ENCODE measurements around the gene TM4SF1. TPM values are rescaled to one million over a fixed set of nuclear protein-coding genes. Genes with fewer than 3 reads are reported as not detected.

TM4SF1 gene
- total RNA-seq = not detected

DNA sequence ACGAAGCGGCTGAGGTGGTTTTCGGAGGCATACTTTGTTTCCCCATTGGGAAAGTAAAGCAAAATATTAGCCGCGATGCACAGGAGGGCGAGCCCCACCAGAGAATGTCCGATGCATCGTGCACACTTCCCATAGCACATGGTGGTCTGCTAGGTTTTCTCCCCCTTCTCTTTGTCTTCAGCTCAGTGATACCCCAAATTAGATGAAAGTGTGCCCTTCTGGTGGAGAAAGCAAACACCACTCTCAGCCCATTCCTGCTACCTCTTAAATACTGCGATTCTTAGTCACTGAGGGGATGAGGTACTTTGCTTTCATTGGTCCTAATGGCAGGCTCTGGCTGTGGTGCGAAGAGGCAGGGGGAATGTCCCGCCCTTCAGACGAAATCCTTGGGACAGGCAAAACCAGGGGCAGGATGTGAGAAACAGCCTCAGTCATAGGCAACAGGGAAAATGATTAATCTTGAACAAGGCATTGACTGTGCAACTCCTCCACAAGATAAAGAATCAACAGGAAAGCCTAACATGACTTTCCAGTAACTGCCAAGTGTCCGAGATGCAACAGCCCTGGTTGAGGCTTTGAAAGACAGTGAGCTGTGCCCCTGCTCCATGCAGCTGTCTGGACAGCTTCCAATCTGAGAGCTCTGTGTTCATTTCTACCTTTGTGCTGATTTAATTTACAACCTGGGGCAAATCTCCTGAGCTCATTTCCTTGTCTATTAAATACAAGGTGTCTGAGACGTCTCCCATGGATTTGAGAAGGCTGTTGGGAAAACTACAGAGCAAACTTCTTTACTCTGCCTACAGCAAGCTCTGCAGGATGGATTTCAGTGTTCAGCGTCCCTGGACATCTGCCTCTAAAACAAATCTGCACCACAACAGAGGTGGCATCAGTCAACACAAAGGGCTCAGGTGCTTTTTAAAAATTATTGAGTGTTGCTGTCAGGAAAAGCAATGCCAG, at the start of gene TM4SF1:
Gene TM4SF1, minus strand, starts transcription at position 242 of the 957 bp plus-strand sequence. Its CDS starts 102 bp downstream, at position 140.
- POLR2A ChIA-PET = no interaction called here
- H3K27me3 Mint-ChIP-seq = peaks cover 18% of the 10 kb centered on the region
- H3K36me3 Mint-ChIP-seq = peaks cover 1% of the 10 kb centered on the region
- H3K4me3 Mint-ChIP-seq = no peak within 1 kb of the TSS
- H3K4me1 Mint-ChIP-seq = no peaks in the 10 kb centered on the region
- H3K9me3 Mint-ChIP-seq = no peaks in the 10 kb centered on the region
- DNase-seq (no peak), ATAC-seq (ENCODE audit: low read depth) (no peak)
- H3K27ac Mint-ChIP-seq = no peak within 1 kb of the TSS

DNA sequence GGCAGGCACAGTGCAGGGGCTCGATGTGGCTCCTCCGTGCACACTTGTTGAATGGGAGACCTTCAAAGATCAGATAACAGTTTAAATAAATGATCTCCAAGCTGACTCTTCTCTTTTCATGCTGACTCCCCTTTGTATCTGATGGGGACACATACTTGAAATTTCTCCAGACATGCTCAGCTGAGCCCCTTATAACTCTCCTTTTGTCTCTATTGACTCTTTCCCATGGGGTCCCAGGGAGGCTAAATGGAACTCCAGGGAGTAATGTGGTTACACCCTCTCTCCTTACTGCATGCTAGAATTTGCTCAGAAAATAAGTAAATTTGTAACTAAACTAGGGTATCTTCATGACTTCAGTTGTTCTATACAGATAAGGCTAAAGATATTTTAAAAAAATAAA, 48.9 kb upstream of the TM4SF1 start:
- no peak for ATAC-seq (ENCODE audit: low read depth)
- Mint-ChIP-seq H3K9me3 (no peaks in the 10 kb centered on the region), H3K4me3 (no peak overlapping the region), H3K27me3 (no peaks in the 10 kb centered on the region), H3K36me3 (no peaks in the 10 kb centered on the region), H3K4me1 (no peaks in the 10 kb centered on the region), H3K27ac (no peak overlapping the region)
- POLR2A ChIA-PET = no interaction called here
- no peak for DNase-seq

- no peaks in the 10 kb centered on the region for H3K4me1 Mint-ChIP-seq
- POLR2A ChIA-PET = no interaction called here
- DNase-seq = no peak
Observed at GRCh38 chr3:149424918-149425317, 47.5 kb upstream of the TM4SF1 start.

GRCh38 chr3:149421764-149422163, 44.3 kb upstream of the TM4SF1 start:
- DNase-seq (no peak), ATAC-seq (ENCODE audit: low read depth) (no peak)
- Mint-ChIP-seq H3K4me3 (no peak overlapping the region), H3K36me3 (no peaks in the 10 kb centered on the region), H3K27ac (no peak overlapping the region), H3K4me1 (no peaks in the 10 kb centered on the region), H3K27me3 (peaks cover 3% of the 10 kb centered on the region), H3K9me3 (no peaks in the 10 kb centered on the region)
- POLR2A ChIA-PET = no interaction called here

More at GRCh38 chr3:149424918-149425317, 47.5 kb upstream of the TM4SF1 start:
- H3K9me3 Mint-ChIP-seq = no peaks in the 10 kb centered on the region
- ATAC-seq (ENCODE audit: low read depth) = no peak
- H3K36me3 Mint-ChIP-seq = no peaks in the 10 kb centered on the region
- no peak overlapping the region for H3K27ac Mint-ChIP-seq
- no peak overlapping the region for H3K4me3 Mint-ChIP-seq
- no peaks in the 10 kb centered on the region for H3K27me3 Mint-ChIP-seq

GRCh38 chr3:149419816-149420215, 42.4 kb upstream of the TM4SF1 start:
- no peak for DNase-seq
- POLR2A ChIA-PET = no interaction called here
- H3K36me3 Mint-ChIP-seq = no peaks in the 10 kb centered on the region
- H3K27me3 Mint-ChIP-seq = peaks cover 4% of the 10 kb centered on the region
- no peak overlapping the region for H3K27ac Mint-ChIP-seq
- H3K4me3 Mint-ChIP-seq = no peak overlapping the region
- no peak for ATAC-seq (ENCODE audit: low read depth)
- no peaks in the 10 kb centered on the region for H3K4me1 Mint-ChIP-seq
- H3K9me3 Mint-ChIP-seq = no peaks in the 10 kb centered on the region

DNA sequence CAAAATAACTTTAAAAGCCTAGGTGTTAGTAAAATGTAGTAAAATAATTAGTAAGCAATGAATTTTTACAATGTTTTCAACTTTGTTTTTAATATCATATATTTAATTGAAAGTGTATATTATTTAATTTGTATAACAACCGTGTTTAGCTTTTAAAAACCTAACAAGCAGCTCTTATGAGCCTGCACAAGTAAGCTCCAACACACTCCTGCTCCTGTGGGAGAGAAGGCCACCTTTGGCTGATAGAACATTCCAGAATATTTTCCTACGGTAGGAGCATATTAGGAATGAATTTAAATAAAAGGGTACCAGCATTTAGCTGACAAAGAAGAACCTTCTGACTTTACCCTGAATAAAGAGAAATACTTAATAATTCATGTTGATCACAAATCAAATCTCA, 40.3 kb upstream of the TM4SF1 start:
- Mint-ChIP-seq H3K9me3 (no peaks in the 10 kb centered on the region), H3K27ac (no peak overlapping the region), H3K27me3 (peaks cover 8% of the 10 kb centered on the region), H3K4me3 (no peak overlapping the region), H3K36me3 (no peaks in the 10 kb centered on the region), H3K4me1 (no peaks in the 10 kb centered on the region)
- no peak for ATAC-seq (ENCODE audit: low read depth)
- POLR2A ChIA-PET = no interaction called here
- no peak for DNase-seq

DNA sequence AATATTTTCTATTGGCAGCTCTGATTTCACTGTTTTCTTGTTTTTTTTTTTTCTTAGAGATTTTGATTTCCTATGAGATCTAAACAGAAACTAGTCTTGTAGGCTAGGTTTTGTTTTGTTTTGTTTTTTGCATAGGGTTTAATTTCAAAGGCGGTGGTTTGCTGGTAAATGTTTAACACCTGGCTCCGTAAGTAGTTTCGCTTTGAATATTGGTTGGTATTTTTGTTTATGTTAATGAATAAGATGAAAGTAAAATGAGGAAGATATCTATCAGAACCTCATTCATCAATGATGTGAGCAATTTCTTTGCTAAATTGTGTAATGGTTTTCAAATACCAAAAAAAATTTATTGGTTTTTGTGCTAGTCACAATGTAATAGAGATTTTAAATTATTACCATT, 39.7 kb upstream of the TM4SF1 start:
- no peak for DNase-seq
- no peak for ATAC-seq (ENCODE audit: low read depth)
- Mint-ChIP-seq H3K27ac (no peak overlapping the region), H3K4me1 (no peaks in the 10 kb centered on the region), H3K27me3 (peaks cover 8% of the 10 kb centered on the region), H3K4me3 (no peak overlapping the region), H3K9me3 (no peaks in the 10 kb centered on the region), H3K36me3 (no peaks in the 10 kb centered on the region)
- POLR2A ChIA-PET = no interaction called here

DNA sequence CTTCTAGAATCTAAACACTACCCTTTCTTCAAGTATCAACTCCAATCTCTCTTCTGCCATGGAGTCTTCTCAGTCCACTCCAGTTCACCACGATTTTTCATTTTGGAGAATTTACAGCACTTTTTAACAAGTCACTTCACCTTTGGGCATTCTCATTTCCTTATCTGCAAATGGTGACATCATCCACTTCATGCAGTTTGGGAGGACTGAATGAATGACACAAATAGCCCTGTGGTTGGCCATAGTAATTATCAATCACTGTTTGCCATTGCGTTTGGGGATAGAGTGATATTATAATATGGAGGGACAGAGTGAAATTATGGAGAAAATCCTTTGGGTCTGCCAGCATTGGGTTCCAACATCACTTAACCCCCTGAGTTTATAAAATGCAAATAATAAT, 38.0 kb upstream of the TM4SF1 start:
- H3K4me1 Mint-ChIP-seq = no peaks in the 10 kb centered on the region
- no peaks in the 10 kb centered on the region for H3K9me3 Mint-ChIP-seq
- H3K27me3 Mint-ChIP-seq = peaks cover 8% of the 10 kb centered on the region
- DNase-seq (no peak), ATAC-seq (ENCODE audit: low read depth) (no peak)
- H3K36me3 Mint-ChIP-seq = no peaks in the 10 kb centered on the region
- POLR2A ChIA-PET = no interaction called here
- no peak overlapping the region for H3K4me3 Mint-ChIP-seq
- no peak overlapping the region for H3K27ac Mint-ChIP-seq

- Mint-ChIP-seq H3K27ac (no peak overlapping the region), H3K4me3 (no peak overlapping the region), H3K9me3 (no peaks in the 10 kb centered on the region), H3K4me1 (no peaks in the 10 kb centered on the region), H3K36me3 (no peaks in the 10 kb centered on the region), H3K27me3 (peaks cover 8% of the 10 kb centered on the region)
- no peak for DNase-seq
- POLR2A ChIA-PET = no interaction called here
- no peak for ATAC-seq (ENCODE audit: low read depth)
Observed at GRCh38 chr3:149414557-149415231, 37.2 kb upstream of the TM4SF1 start.

- Mint-ChIP-seq H3K9me3 (no peaks in the 10 kb centered on the region), H3K36me3 (no peaks in the 10 kb centered on the region), H3K27me3 (peaks cover 9% of the 10 kb centered on the region), H3K27ac (no peak overlapping the region), H3K4me3 (no peak overlapping the region), H3K4me1 (no peaks in the 10 kb centered on the region)
- POLR2A ChIA-PET = no interaction called here
- DNase-seq (no peak), ATAC-seq (ENCODE audit: low read depth) (no peak)
Observed at GRCh38 chr3:149411583-149411982, 34.1 kb upstream of the TM4SF1 start.

- Mint-ChIP-seq H3K9me3 (no peaks in the 10 kb centered on the region), H3K36me3 (no peaks in the 10 kb centered on the region), H3K27ac (no peak overlapping the region), H3K4me3 (no peak overlapping the region), H3K4me1 (no peaks in the 10 kb centered on the region), H3K27me3 (peaks cover 15% of the 10 kb centered on the region)
- ATAC-seq (ENCODE audit: low read depth) (no peak), DNase-seq (no peak)
- POLR2A ChIA-PET = no interaction called here
Observed at GRCh38 chr3:149409351-149409750, 31.9 kb upstream of the TM4SF1 start.

- no peak overlapping the region for H3K4me3 Mint-ChIP-seq
- no peaks in the 10 kb centered on the region for H3K9me3 Mint-ChIP-seq
- H3K27ac Mint-ChIP-seq = no peak overlapping the region
- H3K27me3 Mint-ChIP-seq = peaks cover 24% of the 10 kb centered on the region
- H3K4me1 Mint-ChIP-seq = no peaks in the 10 kb centered on the region
- DNase-seq (no peak), ATAC-seq (ENCODE audit: low read depth) (no peak)
- no peaks in the 10 kb centered on the region for H3K36me3 Mint-ChIP-seq
- POLR2A ChIA-PET = no interaction called here
Observed at GRCh38 chr3:149407898-149408297, 30.4 kb upstream of the TM4SF1 start.

DNA sequence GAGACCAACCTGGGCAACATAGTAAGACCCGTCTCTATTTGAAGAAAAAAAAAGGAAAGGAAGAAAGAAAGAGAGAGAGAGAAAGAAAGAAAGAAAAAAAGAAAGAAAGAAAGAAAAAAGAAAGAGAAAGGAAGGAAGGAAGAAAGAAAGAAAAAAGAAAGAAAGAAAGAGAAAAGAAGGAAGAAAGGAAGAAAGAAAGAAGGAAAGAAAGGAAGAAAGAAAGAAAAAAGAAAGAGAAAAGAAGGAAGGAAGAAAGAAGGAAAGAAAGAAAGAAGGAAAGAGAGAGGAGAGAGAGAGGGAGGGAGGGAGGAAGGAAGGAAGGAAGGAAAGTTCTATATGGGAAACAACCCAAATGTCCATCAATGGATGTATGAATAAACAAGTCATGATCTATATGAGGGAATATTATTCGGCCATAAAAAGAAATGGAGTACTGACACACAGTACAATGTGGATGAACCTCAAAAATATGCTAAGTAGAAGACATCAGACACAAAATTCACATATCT, 28.8 kb upstream of the TM4SF1 start:
- no peak overlapping the region for H3K27ac Mint-ChIP-seq
- ATAC-seq (ENCODE audit: low read depth) (no peak), DNase-seq (no peak)
- peaks cover 27% of the 10 kb centered on the region for H3K27me3 Mint-ChIP-seq
- H3K36me3 Mint-ChIP-seq = no peaks in the 10 kb centered on the region
- no peak overlapping the region for H3K4me3 Mint-ChIP-seq
- no peaks in the 10 kb centered on the region for H3K9me3 Mint-ChIP-seq
- H3K4me1 Mint-ChIP-seq = no peaks in the 10 kb centered on the region
- POLR2A ChIA-PET = no interaction called here

GRCh38 chr3:149403443-149403842, 26.0 kb upstream of the TM4SF1 start:
- no peak overlapping the region for H3K4me3 Mint-ChIP-seq
- peaks cover 29% of the 10 kb centered on the region for H3K27me3 Mint-ChIP-seq
- H3K36me3 Mint-ChIP-seq = no peaks in the 10 kb centered on the region
- DNase-seq (no peak), ATAC-seq (ENCODE audit: low read depth) (no peak)
- no peaks in the 10 kb centered on the region for H3K9me3 Mint-ChIP-seq
- peaks cover 2% of the 10 kb centered on the region for H3K4me1 Mint-ChIP-seq
- POLR2A ChIA-PET = no interaction called here
- no peak overlapping the region for H3K27ac Mint-ChIP-seq

All from activated naive CD8-positive, alpha-beta T cell treated with anti-CD3 and anti-CD28 coated beads, Interleukin-2, amount 10 ng/mL, durations not matched to agents 7 days and 5 days (primary cell).